AG08396 (cell line): Measurements from ENCODE around the gene RPS6KA2.

ENCODE experiments used
- DNase-seq: peaks from one replicate; pipeline ENCODE4 v3.0.0; 2012; ENCODE audit warnings: low spot score, mixed read lengths

The RPS6KA2 gene

DNA sequence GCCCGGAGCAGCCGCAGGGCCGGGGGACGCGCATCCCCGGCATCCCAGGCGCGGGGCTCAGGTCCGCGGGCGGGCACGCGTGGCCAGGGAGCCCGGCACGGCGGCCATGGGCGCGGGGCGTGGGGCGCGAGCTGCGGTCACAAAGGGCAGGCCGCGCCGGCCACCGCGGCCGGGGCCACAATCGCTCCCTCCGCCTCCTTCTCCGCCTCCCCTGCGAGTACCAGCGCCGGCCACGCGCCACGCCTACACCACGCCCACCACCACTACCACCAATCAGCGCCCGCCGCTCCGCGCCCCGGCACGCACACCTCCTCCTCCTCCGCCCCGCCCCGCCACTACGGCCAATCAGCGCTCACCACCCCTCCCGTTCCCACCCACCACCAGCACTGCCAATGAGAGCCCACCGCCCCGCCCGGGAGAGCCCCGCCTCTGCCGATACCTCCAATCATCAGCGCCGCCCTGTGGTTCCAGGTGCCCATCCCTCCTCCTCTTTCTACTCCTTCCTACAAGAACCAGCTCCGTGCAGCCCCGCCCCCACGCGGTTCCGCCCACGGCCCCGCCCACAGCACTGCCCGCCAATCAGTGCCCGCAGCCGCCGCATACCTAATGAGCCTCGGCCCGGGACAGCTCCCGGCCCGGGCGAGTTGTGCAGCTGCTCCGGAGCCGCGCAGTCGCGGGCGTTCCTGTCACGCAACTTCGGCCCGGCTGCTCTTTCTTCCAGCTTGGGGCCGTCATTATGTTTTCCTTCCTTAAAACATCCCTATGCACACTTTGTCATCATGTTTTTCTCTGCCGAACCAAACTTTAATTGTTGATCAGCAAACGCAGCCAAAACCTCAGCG lies at the start of gene RPS6KA2:
RPS6KA2 (minus strand) TSS at position 219 of the 842 bp plus-strand sequence. CDS start 232 bp downstream, outside the sequence.
- peak; percentile 98 for DNase-seq

DNA sequence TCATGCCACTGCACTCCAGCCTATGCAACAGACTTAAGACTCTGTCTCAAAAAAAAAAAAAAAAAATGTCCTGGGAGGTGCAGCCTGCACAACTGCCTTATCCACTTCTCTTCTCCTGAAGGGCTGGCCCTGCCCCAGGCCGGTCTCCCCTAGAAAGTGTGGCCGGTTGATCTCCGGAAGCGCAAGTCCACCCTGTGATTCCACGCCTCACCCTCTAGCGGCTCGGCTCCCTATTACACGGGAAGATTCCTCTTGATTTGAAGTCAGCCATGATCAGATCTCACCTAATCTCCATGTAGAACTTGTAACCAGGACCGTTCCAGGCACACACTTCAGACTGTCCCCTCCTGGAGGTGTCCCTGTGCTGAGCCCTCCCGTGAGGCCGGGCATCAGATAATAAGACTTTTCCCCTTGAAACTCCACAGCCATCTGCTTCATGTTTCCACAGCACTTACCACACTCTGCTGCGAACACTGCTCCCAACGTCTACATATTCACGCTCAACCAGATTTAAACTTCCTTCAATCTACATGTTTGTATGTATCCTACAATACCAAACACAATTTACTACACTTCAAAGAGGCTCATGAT lies 49.3 kb upstream of the RPS6KA2 start:
- DNase-seq = no peak

GRCh38 chr6:166675736-166676135 lies 48.7 kb upstream of the RPS6KA2 start:
- no peak for DNase-seq

DNA sequence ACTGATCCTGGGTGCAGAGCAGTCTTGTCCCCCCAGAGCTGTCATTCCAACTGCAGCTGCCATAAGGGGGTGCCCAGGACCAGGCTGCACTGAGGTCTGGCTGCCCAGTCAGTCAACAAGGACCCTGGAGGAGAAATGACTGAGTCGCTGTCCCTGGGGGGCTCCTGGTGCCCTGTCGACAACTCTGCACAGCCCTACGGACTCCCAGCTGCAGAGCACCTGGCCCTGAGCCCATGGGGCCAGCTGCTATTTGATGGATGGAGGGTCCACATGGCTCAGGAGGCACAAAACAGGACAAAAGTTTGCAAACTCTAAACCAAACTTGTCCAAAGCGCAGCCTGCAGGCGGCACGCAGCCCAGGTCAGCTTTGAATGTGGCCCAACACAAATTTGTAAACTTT lies 46.3 kb upstream of the RPS6KA2 start:
- no peak for DNase-seq

GRCh38 chr6:166672624-166673206 lies 45.7 kb upstream of the RPS6KA2 start:
- no peak for DNase-seq

DNA sequence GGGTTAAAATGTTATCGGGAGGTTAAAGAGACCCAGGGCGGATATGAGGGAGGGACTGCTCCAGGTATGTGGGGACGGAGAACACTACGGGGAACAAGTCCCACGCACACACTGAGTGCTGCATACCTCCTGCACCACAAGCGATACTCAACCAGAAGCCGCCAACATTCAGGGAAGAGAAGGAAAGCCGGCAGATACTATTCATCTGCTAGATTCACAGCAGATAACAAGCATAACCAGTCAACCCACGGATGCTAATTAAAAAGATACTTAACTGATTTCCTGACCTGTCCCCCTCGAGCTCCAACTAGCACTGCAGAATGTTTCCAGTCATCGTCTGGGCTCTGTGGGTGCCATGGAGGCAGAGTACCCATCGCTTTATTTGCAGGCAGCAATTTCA lies 45.1 kb upstream of the RPS6KA2 start:
- no peak for DNase-seq

DNA sequence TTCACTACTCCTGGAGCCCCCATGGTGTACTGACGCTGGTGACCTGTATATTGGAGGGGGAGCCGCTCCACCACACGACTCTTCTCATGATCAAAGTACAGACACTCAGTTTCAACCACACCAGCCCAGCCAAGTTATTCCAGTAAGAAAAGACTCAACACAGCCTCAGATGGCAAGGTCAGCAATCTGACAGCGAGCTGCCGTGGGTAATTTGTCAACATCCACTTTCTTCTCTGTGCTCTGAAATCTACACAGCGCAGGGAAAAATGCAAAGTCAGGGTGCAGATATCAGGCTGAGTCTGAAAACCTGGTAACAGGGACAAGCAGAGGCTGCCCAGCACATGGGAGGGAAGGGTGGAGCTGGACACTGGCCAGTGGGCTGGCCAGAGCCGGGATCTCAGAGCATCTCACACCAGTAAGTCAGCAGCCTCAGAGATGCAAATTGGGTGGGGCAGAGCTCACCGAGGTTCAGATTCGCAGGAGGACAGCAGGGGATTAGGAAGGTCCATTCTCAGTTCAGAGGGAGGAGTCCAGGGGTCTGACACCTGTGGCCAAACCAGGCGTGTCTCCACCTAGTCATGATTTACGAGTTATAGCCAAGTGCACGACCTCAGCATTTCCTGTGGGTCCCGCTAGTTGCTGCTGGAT lies 44.5 kb upstream of the RPS6KA2 start:
- DNase-seq = peak; percentile 47

GRCh38 chr6:166670894-166671293 lies 43.8 kb upstream of the RPS6KA2 start:
- no peak for DNase-seq

GRCh38 chr6:166670013-166670412 lies 43.0 kb upstream of the RPS6KA2 start:
- DNase-seq = no peak

GRCh38 chr6:166667796-166668610 lies 41.0 kb upstream of the RPS6KA2 start:
- DNase-seq = no peak

GRCh38 chr6:166664135-166664534 lies 37.1 kb upstream of the RPS6KA2 start:
- no peak for DNase-seq

GRCh38 chr6:166663568-166663967 lies 36.5 kb upstream of the RPS6KA2 start:
- DNase-seq = no peak

- DNase-seq = no peak
Observed at GRCh38 chr6:166662690-166663089, 35.6 kb upstream of the RPS6KA2 start.

GRCh38 chr6:166661327-166662085 lies 34.5 kb upstream of the RPS6KA2 start:
- no peak for DNase-seq

GRCh38 chr6:166660157-166660688 lies 33.2 kb upstream of the RPS6KA2 start:
- DNase-seq = no peak

DNA sequence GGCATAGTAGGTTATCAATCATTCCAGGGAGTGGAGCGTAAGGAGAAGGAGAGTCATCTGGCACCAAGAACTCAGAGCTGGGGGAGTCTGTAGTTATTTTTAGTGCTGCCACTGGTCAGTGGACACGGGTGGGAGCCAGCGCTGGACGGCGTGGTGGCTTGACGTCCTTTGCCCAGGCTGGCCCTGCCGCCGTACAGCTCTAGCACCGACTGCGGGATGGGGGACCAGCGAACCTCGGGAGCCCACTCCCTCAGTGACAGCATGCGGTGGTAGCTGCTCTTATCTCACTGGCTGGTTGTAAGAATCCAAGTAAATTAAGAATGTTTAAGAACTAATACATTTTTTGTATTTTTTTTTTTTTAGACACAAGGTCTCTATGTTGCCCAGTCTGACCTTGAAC lies 32.5 kb upstream of the RPS6KA2 start:
- no peak for DNase-seq

- no peak for DNase-seq
Observed at GRCh38 chr6:166658792-166659150, 31.7 kb upstream of the RPS6KA2 start.

GRCh38 chr6:166658115-166658791 lies 31.2 kb upstream of the RPS6KA2 start:
- no peak for DNase-seq

GRCh38 chr6:166657531-166657930 lies 30.5 kb upstream of the RPS6KA2 start:
- no peak for DNase-seq
